Stimulated activated CD4-positive, alpha-beta T cell treated with anti-CD3 and anti-CD28 coated beads, TNF-alpha, amount 100 ng/mL, for 24 hours (primary cell): ENCODE data around the gene IL31.
"Not testable (repeated sequence)": the region's sequence is repeated elsewhere in the genome, so short reads cannot be mapped to it uniquely, and the experiment has no call there.

Source experiments
- DNase-seq, 3 experiments: peaks; one replicate each; pipeline ENCODE4 v3.0.0-alpha.2; 2020; ENCODE audit warnings: low read depth in 3 of 3

Gene IL31

GRCh38 chr12:122192441-122192840 lies 18.4 kb upstream of the IL31 start:
- DNase-seq: no peak

DNA sequence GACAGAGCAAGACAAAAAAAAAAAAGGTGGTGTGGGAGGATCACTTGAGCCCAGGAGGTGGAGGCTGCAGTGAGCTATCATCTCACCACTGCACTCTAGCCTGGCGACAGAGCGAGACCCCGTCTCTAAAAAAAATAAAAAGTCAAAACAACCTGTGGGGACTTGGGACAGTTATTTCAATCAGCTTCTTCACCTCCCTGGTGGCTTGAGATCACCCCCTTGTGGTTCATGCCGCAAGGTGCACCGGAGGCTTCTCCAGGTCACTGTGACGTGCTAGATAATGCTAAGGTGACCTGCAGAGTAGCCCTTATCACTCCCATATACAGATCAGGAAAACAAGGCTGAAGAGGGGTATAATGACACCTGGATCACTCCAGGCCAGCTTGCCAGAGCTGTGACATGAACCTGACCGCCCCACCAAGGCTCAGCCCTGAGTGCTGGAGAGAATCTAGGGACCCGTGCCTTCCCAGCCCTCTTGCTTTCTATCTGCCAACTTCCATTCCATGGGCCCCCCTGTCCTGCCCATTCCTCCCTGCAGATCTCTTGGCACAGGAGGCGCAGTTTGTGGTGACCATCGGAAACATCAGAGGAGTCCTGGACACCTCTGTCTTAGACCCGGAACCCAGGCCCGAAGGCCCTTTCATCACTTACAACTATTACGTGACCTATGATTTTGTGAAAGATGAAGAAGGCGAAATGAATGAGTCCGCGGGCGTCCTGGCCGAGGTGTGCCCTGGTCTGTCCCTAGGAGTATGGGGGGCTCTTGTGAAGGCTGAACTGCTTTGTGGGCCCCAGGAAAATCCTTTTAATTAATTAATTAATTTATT lies 17.0 kb upstream of the IL31 start:
- DNase-seq: peak; percentile 25 to 68 (median 58)

- no peak for DNase-seq
These were observed 15.8 kb upstream of the IL31 start for GRCh38 chr12:122189626-122190475.

- no peak for DNase-seq
These were observed 13.4 kb upstream of the IL31 start for GRCh38 chr12:122187466-122187865.

GRCh38 chr12:122185494-122186082 lies 11.6 kb upstream of the IL31 start:
- DNase-seq: no peak

DNA sequence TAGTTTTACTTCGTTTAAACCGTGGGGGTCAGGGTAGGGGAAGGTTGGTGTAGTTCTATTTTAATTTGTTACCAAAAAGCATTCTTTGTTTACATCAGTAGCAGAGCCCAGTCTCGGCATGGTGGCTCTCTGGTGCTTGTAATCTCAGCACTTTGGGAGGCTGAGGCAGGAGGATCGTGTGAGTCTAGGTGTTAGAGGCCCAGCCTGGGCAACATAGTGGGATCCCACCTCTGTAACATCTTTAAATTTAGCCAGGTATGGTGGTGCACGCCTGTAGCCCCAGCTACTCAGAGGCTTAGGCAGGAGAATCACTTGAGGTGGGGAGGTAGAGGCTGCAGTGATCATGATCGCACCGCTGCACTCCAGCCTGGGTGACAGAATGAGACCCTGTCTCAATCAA lies 11.1 kb upstream of the IL31 start:
- DNase-seq: no peak

GRCh38 chr12:122184517-122184916 lies 10.5 kb upstream of the IL31 start:
- DNase-seq: no peak

DNA sequence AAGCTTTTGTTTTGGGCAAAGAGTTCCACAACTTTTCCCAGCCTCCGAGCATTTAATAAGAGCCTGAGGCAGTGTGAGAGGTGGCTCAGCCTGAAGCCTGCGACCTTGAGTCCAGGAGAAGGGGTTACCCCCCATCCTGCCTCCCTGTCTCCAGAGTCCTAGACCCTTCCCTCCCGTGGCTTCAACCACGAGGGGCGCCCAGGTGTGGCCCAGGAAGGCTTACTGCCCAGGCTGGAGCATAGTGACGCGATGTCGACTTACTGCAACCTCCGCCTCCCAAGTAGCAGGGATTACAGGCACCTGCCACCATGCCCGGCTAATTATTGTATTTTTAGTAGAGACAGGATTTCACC lies 9.5 kb upstream of the IL31 start:
- no peak for DNase-seq

DNA sequence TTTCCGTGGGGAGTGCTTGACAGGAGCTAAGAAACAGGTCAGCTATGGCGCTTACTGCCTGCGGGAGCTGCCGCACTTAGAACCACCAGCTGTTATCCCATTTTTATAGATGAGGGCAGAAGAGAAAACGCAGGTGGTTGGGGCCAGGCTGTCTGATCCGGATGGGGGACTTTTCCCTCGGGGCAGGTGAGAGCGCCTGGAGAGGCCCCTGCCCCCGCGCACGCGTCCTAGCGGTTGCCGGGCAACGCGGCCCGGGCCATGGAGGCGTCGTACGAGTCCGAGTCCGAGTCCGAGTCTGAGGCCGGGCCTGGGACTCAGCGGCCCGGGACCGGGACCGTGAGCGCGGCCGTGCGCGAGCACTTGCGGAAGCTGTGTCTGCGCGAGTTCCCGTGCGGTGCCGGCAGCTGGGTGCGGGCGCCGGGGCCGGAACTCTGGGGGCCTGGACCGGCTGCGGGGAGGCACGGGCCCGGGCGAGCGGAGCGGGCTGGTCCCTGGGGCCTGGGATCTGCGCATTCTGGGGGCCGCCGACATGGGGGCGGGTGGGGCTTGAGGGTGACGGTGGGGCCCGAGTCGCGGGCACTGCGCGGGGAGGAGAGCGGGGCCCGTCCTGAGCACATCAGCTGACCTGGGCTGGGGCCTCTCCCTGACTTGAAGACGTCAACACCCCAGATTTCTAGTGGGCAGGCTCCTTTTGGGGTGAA lies 9.0 kb upstream of the IL31 start, which contains the start of gene LRRC43:
LRRC43 (plus strand) TSS at position 237 of the 701 bp plus-strand sequence; CDS start at position 259, 22 bp downstream.
- no peak for DNase-seq

DNA sequence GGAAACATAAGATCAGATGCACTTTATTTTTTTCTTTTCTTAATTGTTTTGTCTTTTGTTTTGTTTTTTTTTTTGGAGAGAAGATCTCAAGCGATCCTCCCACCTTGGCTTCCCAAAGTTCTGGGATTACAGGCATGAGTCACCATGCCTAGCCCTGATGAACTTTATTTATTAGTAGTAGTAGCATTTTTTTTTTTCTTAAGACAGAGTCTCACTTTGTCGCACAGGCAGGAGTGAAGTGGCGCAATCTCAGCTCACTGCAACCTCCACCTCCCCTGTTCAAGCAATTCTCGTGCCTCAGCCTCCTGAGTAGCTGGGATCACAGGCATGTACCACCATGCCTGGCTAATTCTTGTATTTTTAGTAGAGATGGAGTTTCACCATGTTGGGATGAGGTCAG lies 2.5 kb upstream of the IL31 start:
- not testable (repeated sequence) for DNase-seq

- no peak for DNase-seq
These were observed 1.6 kb downstream of the IL31 start for GRCh38 chr12:122172262-122172939.

DNA sequence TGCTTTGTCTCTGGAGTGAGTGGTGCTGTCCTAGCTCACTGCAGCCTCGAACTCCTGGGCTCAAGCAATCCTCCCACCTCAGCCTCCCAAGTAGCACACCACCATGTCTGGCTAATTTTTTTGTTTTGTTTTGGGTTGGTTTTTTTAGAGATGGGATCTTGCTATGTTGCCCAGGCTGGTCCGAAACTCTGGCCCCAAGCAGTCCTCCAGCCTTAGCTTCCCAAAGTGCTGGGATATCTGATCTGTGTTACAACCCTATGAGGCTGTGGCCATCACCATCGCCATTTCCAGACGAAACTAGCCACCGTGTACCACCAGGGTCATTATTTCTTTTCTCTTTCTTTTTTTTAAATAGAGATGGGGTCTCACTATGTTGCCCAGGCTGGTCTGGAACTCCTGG lies 2.6 kb downstream of the IL31 start:
- DNase-seq: no peak

DNA sequence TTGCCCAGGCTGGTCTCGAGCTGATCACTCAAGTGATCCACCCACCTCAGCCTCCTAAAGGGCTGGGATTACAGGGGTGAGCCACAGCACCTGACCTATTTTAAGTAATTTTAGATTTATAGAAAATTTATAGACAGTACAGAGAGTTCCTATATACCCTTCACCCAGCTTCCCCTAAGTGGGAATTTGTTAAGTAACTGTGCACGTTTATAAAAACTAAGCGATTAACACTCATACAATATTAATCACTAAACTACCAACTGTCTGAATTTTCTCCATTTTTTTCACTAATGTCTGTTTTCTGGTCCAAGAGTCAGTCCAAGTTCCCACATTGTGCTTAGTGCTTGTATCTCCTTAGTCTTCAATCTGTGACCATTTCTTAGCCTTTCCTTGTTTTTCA lies 5.5 kb downstream of the IL31 start:
- no peak for DNase-seq

- no peak for DNase-seq
These were observed 6.6 kb downstream of the IL31 start for GRCh38 chr12:122167356-122167925.

GRCh38 chr12:122166422-122167349 lies 7.3 kb downstream of the IL31 start:
- DNase-seq: peak in 2 of 3 experiments; percentile 10 to 57

DNA sequence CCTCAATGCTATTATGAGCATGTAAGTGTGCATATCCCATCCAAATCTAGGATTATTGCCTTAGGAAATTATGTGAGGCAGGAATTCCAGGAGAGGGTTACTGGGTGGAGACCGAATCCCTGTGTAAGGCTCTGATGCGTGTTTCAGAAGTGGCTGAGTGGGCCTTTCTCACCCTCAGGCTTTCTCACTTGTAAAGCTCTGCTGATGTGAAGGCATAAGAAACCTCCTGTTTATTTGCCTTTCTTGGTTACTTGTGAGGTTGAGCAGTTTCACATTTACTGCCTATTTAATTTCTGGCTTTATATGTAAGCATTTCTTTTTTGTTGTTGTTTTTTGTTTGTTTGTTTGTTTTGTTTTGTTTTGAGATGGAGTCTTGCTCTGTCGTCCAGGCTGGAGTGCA lies 11.0 kb downstream of the IL31 start:
- DNase-seq: no peak

DNA sequence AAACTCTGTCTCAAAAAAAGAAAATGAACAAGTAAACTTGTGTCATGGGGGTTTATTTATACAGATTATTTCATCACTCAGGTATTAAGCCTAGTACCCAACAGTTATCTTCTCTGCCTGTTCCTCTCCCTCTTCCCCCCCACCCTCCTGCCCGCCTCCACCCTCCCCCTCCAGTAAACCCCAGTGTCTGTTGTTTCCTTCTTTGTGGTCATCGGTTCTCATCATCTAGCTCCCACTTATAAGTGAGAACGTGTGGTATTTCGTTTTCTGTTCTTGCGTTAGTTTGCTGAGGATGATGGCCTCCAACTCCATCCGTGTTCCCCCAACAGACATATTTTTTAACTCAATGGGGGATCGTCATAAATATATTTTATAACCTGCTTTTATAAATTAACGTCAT lies 12.3 kb downstream of the IL31 start:
- no peak for DNase-seq

DNA sequence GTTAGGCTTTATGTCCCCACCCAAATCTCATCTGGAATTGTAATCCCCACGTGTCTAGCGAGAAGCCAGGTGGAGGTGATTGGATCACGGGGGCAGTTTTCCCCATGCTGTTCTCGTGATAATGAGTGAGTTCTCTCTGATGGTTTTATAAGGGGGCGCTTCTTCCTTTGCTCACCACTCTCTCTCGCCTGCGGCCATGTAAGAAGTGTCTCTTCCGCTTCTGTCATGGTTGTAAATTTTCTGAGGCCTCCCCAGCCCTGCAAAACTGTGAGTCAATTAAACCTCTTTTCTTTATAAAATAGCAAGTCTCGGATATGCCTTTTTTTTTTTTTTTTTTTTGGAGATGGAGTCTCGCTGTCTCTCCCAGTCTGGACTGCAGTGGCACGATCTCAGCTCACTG lies 13.3 kb downstream of the IL31 start:
- no peak for DNase-seq

GRCh38 chr12:122159882-122160281 lies 14.1 kb downstream of the IL31 start:
- DNase-seq: no peak
